Trophoblast cell (in vitro differentiated cells and primary cell): ENCODE measurements around the gene FAM83D.

Experiments
- DNase-seq, 2 donors: peaks; one replicate each; pipeline ENCODE4 v3.0.0-alpha.2; 2016
- H2AFZ ChIP-seq: 2 replicates; pipeline ENCODE4 v1.6.1; 2013; ENCODE audit warnings: low read length, moderate library complexity, mild to moderate bottlenecking; ENCODE audit not compliant: insufficient read depth, poor library complexity
- H2AK5ac ChIP-seq: 2 replicates; pipeline ENCODE4 v1.6.1; 2013; ENCODE audit warnings: mild to moderate bottlenecking, low read length
- H2BK120ac ChIP-seq: 2 replicates; pipeline ENCODE4 v1.6.1; 2013; ENCODE audit warnings: low read length, mild to moderate bottlenecking, moderate library complexity; ENCODE audit not compliant: insufficient read depth, poor library complexity
- H2BK12ac ChIP-seq: 2 replicates; pipeline ENCODE4 v1.6.1; 2013; ENCODE audit warnings: mild to moderate bottlenecking, low read length, moderate library complexity
- H2BK5ac ChIP-seq: 2 replicates; pipeline ENCODE4 v1.6.1; 2013; ENCODE audit warnings: low read length, low read depth, moderate library complexity, mild to moderate bottlenecking; ENCODE audit not compliant: poor library complexity
- H3K14ac ChIP-seq: 2 replicates; pipeline ENCODE4 v1.6.1; 2013; ENCODE audit warnings: mild to moderate bottlenecking, low read length
- H3K18ac ChIP-seq: 2 replicates; pipeline ENCODE4 v1.6.1; 2013; ENCODE audit warnings: mild to moderate bottlenecking, low read length
- H3K23ac ChIP-seq: 2 replicates; pipeline ENCODE4 v1.6.1; 2013; ENCODE audit warnings: low read length
- H3K27ac ChIP-seq: 2 replicates; pipeline ENCODE4 v1.5.1; 2013; ENCODE audit warnings: low read depth, mild to moderate bottlenecking, inconsistent platforms, low read length, moderate library complexity
- H3K27me3 ChIP-seq: 2 replicates; pipeline ENCODE4 v1.6.1; 2013; ENCODE audit warnings: inconsistent platforms, mild to moderate bottlenecking, low read length, moderate library complexity; ENCODE audit not compliant: insufficient read depth
- H3K36me3 ChIP-seq, 2 experiments: 1 replicate in 1 of 2; 2 replicates in 1 of 2; pipeline ENCODE4 v1.6.1; 2013; ENCODE audit warnings: low read length in 2 of 2, mild to moderate bottlenecking in 2 of 2, moderate library complexity in 1 of 2; ENCODE audit not compliant: insufficient read depth in 2 of 2, control insufficient read depth in 1 of 2
- H3K4ac ChIP-seq: 2 replicates; pipeline ENCODE4 v1.6.1; 2013; ENCODE audit warnings: low read depth, mild to moderate bottlenecking, low read length, moderate library complexity
- H3K4me1 ChIP-seq, 2 experiments: 1 replicate in 1 of 2; 2 replicates in 1 of 2; pipeline ENCODE4 v1.6.1; 2013; ENCODE audit warnings: low read length in 2 of 2, mild to moderate bottlenecking in 2 of 2, moderate library complexity in 1 of 2; ENCODE audit not compliant: insufficient read depth in 2 of 2, control insufficient read depth in 1 of 2
- H3K4me2 ChIP-seq: 2 replicates; pipeline ENCODE4 v1.6.1; 2013; ENCODE audit warnings: inconsistent platforms, mild to moderate bottlenecking, low read length, moderate library complexity
- H3K4me3 ChIP-seq: 2 replicates; pipeline ENCODE4 v1.5.1; 2013; ENCODE audit warnings: mild to moderate bottlenecking, low read depth, low read length, inconsistent platforms
- H3K79me1 ChIP-seq: one replicate; pipeline ENCODE4 v1.6.1; 2013; ENCODE audit warnings: low read length
- H3K79me2 ChIP-seq: 2 replicates; pipeline ENCODE4 v1.6.1; 2013; ENCODE audit warnings: low read length, mild to moderate bottlenecking; ENCODE audit not compliant: control insufficient read depth, insufficient read depth, poor library complexity
- H3K9ac ChIP-seq: 2 replicates; pipeline ENCODE4 v1.6.1; 2013; ENCODE audit warnings: mild to moderate bottlenecking, low read length
- H3K9me3 ChIP-seq: 2 replicates; pipeline ENCODE4 v1.6.1; 2013; ENCODE audit warnings: low read depth, mild to moderate bottlenecking, control low read depth, inconsistent platforms, low read length; ENCODE audit not compliant: insufficient read depth
- H4K12ac ChIP-seq: 2 replicates; pipeline ENCODE4 v1.6.1; 2013; ENCODE audit warnings: low read depth, mild to moderate bottlenecking, low read length, moderate library complexity
- H4K8ac ChIP-seq: 2 replicates; pipeline ENCODE4 v1.6.1; 2013; ENCODE audit warnings: low read depth, mild to moderate bottlenecking, low read length, moderate library complexity
- H4K91ac ChIP-seq: one replicate; pipeline ENCODE4 v1.6.1; 2013; ENCODE audit warnings: low read depth, mild to moderate bottlenecking, low read length, moderate library complexity
- WGBS: extraction: QIAGEN DNeasy Blood & Tissue Kit; methylation state at CpG from one replicate; pipeline ENCODE4 v1.1.7; 2013; ENCODE audit warnings: missing lambda C conversion rate; ENCODE audit not compliant: insufficient read length, insufficient coverage; ENCODE audit errors: extremely low coverage; 5-methylcytosine and 5-hydroxymethylcytosine counted together

Gene FAM83D

DNA sequence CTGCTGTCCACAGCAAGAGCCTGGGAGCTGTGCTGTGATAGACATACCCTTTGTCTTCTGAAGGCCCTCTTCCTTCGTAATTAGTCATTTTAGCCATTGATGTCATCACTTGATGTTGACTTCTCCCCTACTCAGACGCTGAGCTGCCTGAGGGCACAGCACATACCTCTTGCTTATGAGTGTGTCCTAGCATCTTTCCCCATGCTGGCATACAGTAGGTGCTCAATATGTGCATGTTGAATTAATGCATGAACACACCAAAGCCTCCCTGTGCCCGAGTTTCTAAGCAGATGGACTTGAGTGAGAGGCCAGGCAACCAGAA lies 35.8 kb upstream of the FAM83D start:
- Histone ChIP-seq H2BK120ac (no peak overlapping the region), H3K18ac (no peak overlapping the region), H3K4me1 (no peaks in the 10 kb centered on the region), H2AK5ac (no peak overlapping the region), H3K79me1 (no peaks in the 10 kb centered on the region), H4K12ac (no peak overlapping the region), H4K8ac (no peak overlapping the region), H3K23ac (no peak overlapping the region), H3K14ac (no peak overlapping the region), H3K9ac (no peak overlapping the region), H3K9me3 (no peaks in the 10 kb centered on the region), H3K79me2 (no peaks in the 10 kb centered on the region), H3K4me3 (no peak overlapping the region), H2BK5ac (no peak overlapping the region), H3K27me3 (no peaks in the 10 kb centered on the region), H2AFZ (no peak overlapping the region), H3K27ac (no peak overlapping the region), H3K36me3 (no peaks in the 10 kb centered on the region), H2BK12ac (no peak overlapping the region), H3K4ac (no peak overlapping the region), H4K91ac (no peak overlapping the region), H3K4me2 (no peak overlapping the region)
- DNase-seq = peak in 1 of 2 donors; percentile 32
- WGBS = no CpG with 5 or more reads among the region's 3 CpGs

DNA sequence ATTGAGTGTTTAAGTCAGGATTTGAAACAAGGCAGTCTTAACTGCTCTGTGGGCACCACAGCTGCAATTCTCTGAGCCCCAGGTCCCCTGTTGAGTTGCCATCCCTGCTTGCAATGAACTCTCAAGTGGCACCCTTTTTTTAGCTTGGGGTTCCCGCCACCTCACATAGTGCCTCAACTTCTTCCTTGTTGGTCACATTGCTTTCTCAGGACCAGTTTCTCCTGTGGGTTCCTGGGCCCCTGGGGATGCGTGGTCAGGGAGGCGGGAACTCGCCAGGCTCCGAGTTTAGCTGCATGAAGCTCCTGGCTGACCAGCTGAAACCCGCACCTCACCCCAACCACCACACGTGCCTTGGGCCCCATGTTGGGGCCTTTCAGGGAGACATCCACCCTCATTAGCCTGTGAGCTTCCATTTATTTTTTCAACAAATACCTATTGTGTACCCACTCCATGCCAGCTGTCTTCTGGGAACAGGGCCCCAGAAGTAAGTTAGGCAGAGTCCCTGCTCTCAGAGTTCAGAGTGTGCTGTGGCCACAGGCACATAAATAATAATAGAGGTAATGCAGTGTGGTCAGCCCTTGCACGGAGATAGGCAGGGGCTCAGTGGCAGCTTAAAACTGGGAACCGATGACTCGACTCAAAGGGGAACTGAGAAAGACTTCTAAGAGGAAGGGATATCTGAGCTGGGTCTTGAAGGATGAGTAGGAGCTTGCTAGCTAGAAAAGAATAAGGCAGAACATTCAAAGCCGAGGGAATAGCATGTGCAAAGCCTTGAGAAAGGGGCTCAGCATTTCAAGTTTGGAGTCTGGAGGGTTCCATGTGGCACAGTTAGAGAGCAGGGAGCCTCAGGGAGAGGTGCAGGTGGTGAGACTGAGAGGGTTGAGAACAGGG lies 33.9 kb upstream of the FAM83D start:
- no peak overlapping the region for H4K8ac ChIP-seq
- no peaks in the 10 kb centered on the region for H3K4me1 ChIP-seq
- H3K9me3 ChIP-seq = no peaks in the 10 kb centered on the region
- no peak overlapping the region for H3K4me3 ChIP-seq
- no peak overlapping the region for H2BK5ac ChIP-seq
- no peak overlapping the region for H3K14ac ChIP-seq
- H3K23ac ChIP-seq = no peak overlapping the region
- H3K27me3 ChIP-seq = no peaks in the 10 kb centered on the region
- H2BK12ac ChIP-seq = no peak overlapping the region
- no peaks in the 10 kb centered on the region for H3K79me1 ChIP-seq
- H3K4ac ChIP-seq = no peak overlapping the region
- H3K79me2 ChIP-seq = no peaks in the 10 kb centered on the region
- no peak overlapping the region for H2AFZ ChIP-seq
- no peak overlapping the region for H2AK5ac ChIP-seq
- H3K18ac ChIP-seq = no peak overlapping the region
- H3K9ac ChIP-seq = no peak overlapping the region
- H3K27ac ChIP-seq = no peak overlapping the region
- no peak overlapping the region for H4K91ac ChIP-seq
- no CpG with 5 or more reads among the region's 11 CpGs for WGBS
- H3K36me3 ChIP-seq = no peaks in the 10 kb centered on the region
- DNase-seq = no peak
- no peak overlapping the region for H4K12ac ChIP-seq
- H3K4me2 ChIP-seq = no peak overlapping the region
- no peak overlapping the region for H2BK120ac ChIP-seq

DNA sequence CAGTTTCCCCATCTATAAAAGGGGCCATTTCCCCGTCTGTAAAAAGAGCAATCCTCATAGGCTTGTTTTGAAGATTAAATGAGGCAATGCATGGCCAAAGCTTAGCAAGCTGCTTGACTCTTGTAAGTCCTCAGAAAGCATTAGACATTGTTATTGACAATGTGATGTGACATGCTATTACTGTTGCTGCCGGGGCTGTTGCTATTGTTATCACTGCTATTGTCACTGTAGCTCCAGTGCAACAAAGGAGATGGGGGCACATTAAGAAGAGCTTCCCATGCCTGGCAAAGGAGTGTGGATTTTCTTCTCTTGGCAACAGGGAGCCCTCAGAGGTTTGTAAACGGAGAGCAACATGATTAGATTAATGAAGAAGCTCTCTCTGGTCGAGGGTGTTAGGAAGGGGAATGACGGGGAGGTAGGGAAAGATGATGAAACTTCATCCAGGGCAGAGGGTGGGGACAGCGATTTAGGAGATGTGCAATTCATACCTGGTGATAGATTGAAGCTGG lies 33.1 kb upstream of the FAM83D start:
- Histone ChIP-seq H3K14ac (no peak overlapping the region), H3K4me1 (no peaks in the 10 kb centered on the region), H3K23ac (no peak overlapping the region), H2BK12ac (no peak overlapping the region), H4K91ac (no peak overlapping the region), H3K4me3 (no peak overlapping the region), H3K9ac (no peak overlapping the region), H4K8ac (no peak overlapping the region), H3K27me3 (no peaks in the 10 kb centered on the region), H2AK5ac (no peak overlapping the region), H3K79me1 (no peaks in the 10 kb centered on the region), H2AFZ (no peak overlapping the region), H3K18ac (no peak overlapping the region), H2BK120ac (no peak overlapping the region), H3K27ac (no peak overlapping the region), H3K79me2 (no peaks in the 10 kb centered on the region), H3K4ac (no peak overlapping the region), H3K4me2 (no peak overlapping the region), H4K12ac (no peak overlapping the region), H3K9me3 (no peaks in the 10 kb centered on the region), H3K36me3 (no peaks in the 10 kb centered on the region), H2BK5ac (no peak overlapping the region)
- DNase-seq = no peak
- no CpG with 5 or more reads among the region's 6 CpGs for WGBS

DNA sequence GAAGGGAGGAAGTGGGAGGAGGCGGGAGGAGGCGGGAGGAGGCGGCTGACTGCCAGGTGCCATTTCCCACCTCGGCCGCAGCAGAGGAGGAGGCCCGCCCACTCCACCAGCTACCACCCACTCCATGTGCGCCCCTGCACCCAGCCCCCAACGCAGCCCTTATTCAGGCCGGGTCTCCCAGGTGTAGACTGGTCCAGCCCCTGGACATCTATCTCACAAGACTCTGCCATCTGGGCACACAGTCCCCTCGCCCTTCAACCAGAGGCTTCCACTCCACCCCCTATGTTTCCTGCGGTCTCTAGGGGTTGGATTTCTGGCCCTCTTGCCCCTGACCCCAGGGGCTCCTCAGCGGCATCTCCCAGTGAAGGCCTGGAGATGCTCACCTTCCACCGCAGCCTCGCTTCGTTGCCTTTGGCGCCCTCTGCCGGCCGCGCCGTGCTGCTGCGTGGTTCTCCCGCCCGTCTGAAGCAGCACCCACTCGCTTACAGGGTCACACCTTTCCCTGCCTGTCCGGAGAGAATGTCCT lies 32.6 kb upstream of the FAM83D start:
- H2BK12ac ChIP-seq = no peak overlapping the region
- no peak overlapping the region for H3K4ac ChIP-seq
- no peak overlapping the region for H4K12ac ChIP-seq
- no peak overlapping the region for H3K9ac ChIP-seq
- no CpG with 5 or more reads among the region's 25 CpGs for WGBS
- H3K27me3 ChIP-seq = no peaks in the 10 kb centered on the region
- no peaks in the 10 kb centered on the region for H3K36me3 ChIP-seq
- no peak overlapping the region for H2AFZ ChIP-seq
- H3K4me1 ChIP-seq = no peaks in the 10 kb centered on the region
- no peak overlapping the region for H3K27ac ChIP-seq
- H2BK120ac ChIP-seq = no peak overlapping the region
- H3K79me2 ChIP-seq = no peaks in the 10 kb centered on the region
- no peak overlapping the region for H3K4me3 ChIP-seq
- H3K9me3 ChIP-seq = no peaks in the 10 kb centered on the region
- H2AK5ac ChIP-seq = no peak overlapping the region
- H3K23ac ChIP-seq = no peak overlapping the region
- no peak overlapping the region for H4K8ac ChIP-seq
- H2BK5ac ChIP-seq = no peak overlapping the region
- no peak overlapping the region for H4K91ac ChIP-seq
- DNase-seq = peak; percentile 17 to 71
- no peak overlapping the region for H3K14ac ChIP-seq
- H3K18ac ChIP-seq = no peak overlapping the region
- H3K79me1 ChIP-seq = no peaks in the 10 kb centered on the region
- H3K4me2 ChIP-seq = no peak overlapping the region
